Calu3 (cell line): ENCODE data around the gene RNF14. TPM values are rescaled to one million over a fixed set of nuclear protein-coding genes. Genes with fewer than 3 reads are reported as not detected.

Source experiments
- BruUV-seq: library from RNA; stranded (reverse); fragments of 400-500 nt; replicated peaks from 2 replicates; lab custom pipeline; 2021; lab: Mats Ljungman, UMichigan
- CTCF ChIA-PET: fragments of 300-600 bp; sonication (Branson Sonifier 250); formaldehyde crosslinking; loops from one replicate; lab custom pipeline; 2022; ENCODE audit warnings: antibody characterized with exemption; lab: Charles Lee
- DNase-seq: peaks from one replicate; pipeline ENCODE4 v3.0.0; 2022
- H3K27ac Mint-ChIP-seq: one replicate; pipeline ENCODE4 v1.8.0; 2022; ENCODE audit warnings: mixed read lengths; ENCODE audit not compliant: unreplicated experiment
- H3K27me3 Mint-ChIP-seq: one replicate; pipeline ENCODE4 v1.8.0; 2022; ENCODE audit warnings: mixed read lengths; ENCODE audit not compliant: unreplicated experiment
- H3K36me3 Mint-ChIP-seq: one replicate; pipeline ENCODE4 v1.8.0; 2022; ENCODE audit warnings: mild to moderate bottlenecking, moderate library complexity, mixed read lengths; ENCODE audit not compliant: insufficient read depth, unreplicated experiment
- H3K4me1 Mint-ChIP-seq: one replicate; pipeline ENCODE4 v1.8.0; 2022; ENCODE audit warnings: mild to moderate bottlenecking, low read depth, mixed read lengths; ENCODE audit not compliant: unreplicated experiment
- H3K4me3 Mint-ChIP-seq: one replicate; pipeline ENCODE4 v1.8.0; 2022; ENCODE audit warnings: mild to moderate bottlenecking, low read depth, moderate library complexity, mixed read lengths; ENCODE audit not compliant: unreplicated experiment
- H3K9me3 Mint-ChIP-seq: one replicate; pipeline ENCODE4 v1.8.0; 2022; ENCODE audit warnings: low read depth, mixed read lengths; ENCODE audit not compliant: unreplicated experiment
- intact Hi-C: fragments of 100-400 bp; cut with micrococcal nuclease; formaldehyde crosslinking; loops from one replicate; pipeline ENCODE4 v1.10.0; 2022; ENCODE audit not compliant: unreplicated experiment
- total RNA-seq: library from RNA; stranded (reverse); gene quantifications from 2 replicates; pipeline ENCODE4 v1.2.3, GENCODE V29; 2022
- TF ChIP-seq, protein P1 (sequence below): fragments of 200-600 bp; IDR thresholded peaks from one replicate; pipeline ENCODE4 v1.8.0; 2022; ENCODE audit warnings: antibody characterized with exemption; ENCODE audit not compliant: unreplicated experiment

The RNF14 gene
- total RNA-seq, 1 experiment from 2014 or later = 32.2 TPM

DNA sequence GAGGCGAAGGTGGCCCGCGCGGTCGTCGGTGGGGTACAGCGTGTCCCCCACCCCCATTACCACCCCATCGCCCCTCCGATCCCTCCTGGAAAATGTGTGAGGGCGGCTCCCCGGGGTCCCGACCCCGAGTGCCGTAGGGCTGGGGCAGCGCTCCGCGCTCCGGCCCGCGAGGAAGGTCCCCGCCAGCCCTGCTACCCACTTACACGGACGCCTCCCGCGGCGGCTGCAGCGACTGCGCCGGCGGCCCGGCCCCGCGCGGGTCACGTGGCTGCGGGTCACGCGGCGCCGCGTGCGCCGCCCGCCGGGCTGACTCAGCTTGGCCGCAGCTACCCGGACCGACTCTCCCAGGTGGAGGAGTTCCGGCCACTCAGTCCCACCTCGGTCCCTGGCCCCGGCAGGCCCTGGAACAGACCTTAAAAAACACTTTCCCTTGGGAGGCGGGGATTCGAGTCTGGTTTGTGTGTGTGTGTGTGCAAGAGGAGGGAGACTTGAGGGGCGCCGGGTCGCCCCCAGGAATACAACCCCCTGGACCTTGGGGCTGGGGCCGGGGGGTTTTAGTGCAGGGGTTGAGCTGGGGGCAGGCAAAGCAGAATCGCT lies 44.0 kb downstream of the RNF14 start, which contains the start of gene GNPDA1:
TSS of gene GNPDA1 (minus strand) at position 236 of the 597 bp plus-strand sequence. CDS start 992 bp downstream, outside the sequence.
- TF ChIP-seq, protein P1, sequence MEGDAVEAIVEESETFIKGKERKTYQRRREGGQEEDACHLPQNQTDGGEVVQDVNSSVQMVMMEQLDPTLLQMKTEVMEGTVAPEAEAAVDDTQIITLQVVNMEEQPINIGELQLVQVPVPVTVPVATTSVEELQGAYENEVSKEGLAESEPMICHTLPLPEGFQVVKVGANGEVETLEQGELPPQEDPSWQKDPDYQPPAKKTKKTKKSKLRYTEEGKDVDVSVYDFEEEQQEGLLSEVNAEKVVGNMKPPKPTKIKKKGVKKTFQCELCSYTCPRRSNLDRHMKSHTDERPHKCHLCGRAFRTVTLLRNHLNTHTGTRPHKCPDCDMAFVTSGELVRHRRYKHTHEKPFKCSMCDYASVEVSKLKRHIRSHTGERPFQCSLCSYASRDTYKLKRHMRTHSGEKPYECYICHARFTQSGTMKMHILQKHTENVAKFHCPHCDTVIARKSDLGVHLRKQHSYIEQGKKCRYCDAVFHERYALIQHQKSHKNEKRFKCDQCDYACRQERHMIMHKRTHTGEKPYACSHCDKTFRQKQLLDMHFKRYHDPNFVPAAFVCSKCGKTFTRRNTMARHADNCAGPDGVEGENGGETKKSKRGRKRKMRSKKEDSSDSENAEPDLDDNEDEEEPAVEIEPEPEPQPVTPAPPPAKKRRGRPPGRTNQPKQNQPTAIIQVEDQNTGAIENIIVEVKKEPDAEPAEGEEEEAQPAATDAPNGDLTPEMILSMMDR = no peak
- peak within 1 kb of the TSS; percentile 96 for H3K27ac Mint-ChIP-seq
- intact Hi-C loops = loop anchor here (2.0 kb wide), 1 partner anchor 96 kb away; the partner anchor contains the start of gene NDFIP1
- CTCF ChIA-PET = interaction anchor here (0.6 to 2.6 kb wide), 8 partner anchors 22 to 1602 kb away, joined by 3 to 13 read pairs (median 4); partner anchors contain the start of gene RNF14
- no peaks in the 10 kb centered on the region for H3K27me3 Mint-ChIP-seq
- DNase-seq = peak; percentile 89
- peak within 1 kb of the TSS; percentile 80 for H3K4me3 Mint-ChIP-seq
- H3K4me1 Mint-ChIP-seq = peaks cover 36% of the 10 kb centered on the region
- no peaks in the 10 kb centered on the region for H3K9me3 Mint-ChIP-seq
- no TSS peak for BruUV-seq
- peaks cover 43% of the 10 kb centered on the region for H3K36me3 Mint-ChIP-seq

DNA sequence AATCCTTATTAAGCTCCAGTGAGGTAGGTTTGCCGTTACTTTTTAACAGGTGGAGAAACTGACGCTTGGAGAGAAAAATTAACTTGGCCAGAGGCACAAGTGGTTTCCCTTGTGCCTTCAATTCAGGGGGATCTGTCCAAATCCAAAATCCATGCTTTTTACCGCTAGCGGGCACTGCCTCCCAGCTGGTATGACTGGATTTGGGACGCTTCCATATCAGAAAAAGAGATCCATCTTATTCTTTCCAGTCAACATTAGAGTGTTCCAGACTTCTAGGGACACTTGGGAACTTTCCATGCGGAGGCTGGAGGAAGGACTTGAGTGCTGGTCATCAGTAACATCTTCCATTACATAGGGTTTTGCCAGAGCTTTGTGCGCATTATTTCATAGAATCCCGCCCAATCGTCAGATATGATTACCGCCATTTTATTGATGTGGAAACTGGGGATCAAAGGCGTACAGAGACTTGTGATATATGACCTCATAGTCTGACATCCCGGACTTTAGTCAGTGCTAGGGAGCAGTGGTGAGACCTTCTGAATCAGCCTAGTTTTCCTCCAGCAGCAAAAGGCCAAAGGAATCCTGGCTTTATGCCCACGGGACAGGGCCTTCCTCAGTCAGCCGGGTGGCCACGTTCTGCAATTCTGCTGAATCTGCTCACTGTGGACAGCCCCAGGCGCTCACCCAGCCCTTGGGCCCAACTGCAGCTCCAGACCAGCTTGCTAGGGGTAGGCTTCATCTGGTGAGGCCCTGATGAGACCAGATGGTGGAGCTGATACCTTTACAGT lies 45.0 kb downstream of the RNF14 start:
- TF ChIP-seq, protein P1 = no peak
- Mint-ChIP-seq H3K36me3 (peaks cover 39% of the 10 kb centered on the region), H3K27ac (peak overlapping the region; percentile 96), H3K27me3 (no peaks in the 10 kb centered on the region), H3K4me1 (peaks cover 36% of the 10 kb centered on the region), H3K4me3 (peak overlapping the region; percentile 80), H3K9me3 (no peaks in the 10 kb centered on the region)
- CTCF ChIA-PET = interaction anchor here (0.7 to 2.6 kb wide), 7 partner anchors 45 to 1013 kb away, joined by 3 to 8 read pairs (median 4); partner anchors contain the start of gene RNF14
- intact Hi-C loops = loop anchor here (2.0 kb wide), 1 partner anchor 95 kb away; the partner anchor contains the start of gene NDFIP1
- BruUV-seq = no TSS peak
- DNase-seq = no peak

DNA sequence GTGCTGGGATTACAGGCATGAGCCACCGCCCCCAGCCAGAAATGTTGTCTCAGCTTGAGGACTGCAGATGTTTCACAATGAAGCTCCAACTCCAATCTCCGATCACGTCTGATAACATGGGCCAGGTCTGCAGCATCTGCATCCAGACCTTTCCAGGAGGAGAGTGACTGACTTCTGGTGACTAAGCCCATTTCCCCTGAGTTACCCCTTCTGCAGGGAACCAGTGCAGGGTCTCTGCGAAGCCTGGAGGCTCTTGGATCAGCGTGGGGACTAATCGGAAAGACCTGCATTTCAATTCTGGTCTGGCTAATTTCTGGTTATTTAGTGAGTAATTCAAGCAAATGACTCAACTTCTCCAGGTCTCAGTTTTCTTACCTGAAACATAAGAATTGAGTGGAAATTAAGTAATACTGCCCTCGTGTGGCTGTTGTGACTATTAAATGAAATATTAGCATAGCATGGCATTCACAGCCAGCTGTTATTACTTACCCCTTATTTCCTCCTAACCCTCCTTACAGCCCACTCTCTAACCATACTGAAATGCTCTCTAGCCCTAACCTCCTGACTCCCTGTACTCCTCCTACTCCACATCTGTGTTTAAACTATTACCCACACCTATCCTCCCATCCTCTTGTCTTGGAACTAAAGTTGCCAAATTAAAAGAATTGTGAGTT lies 46.1 kb downstream of the RNF14 start:
- H3K27me3 Mint-ChIP-seq = no peaks in the 10 kb centered on the region
- peak overlapping the region; percentile 90 for H3K27ac Mint-ChIP-seq
- BruUV-seq = no TSS peak
- no peaks in the 10 kb centered on the region for H3K9me3 Mint-ChIP-seq
- H3K36me3 Mint-ChIP-seq = peaks cover 39% of the 10 kb centered on the region
- H3K4me3 Mint-ChIP-seq = no peak overlapping the region
- TF ChIP-seq, protein P1 = peak; percentile 33
- DNase-seq = peak; percentile 70
- CTCF ChIA-PET = interaction anchor here (0.6 to 2.2 kb wide), 4 partner anchors 10 to 128 kb away, joined by 3 to 14 read pairs (median 6); no protein-coding TSS in a partner anchor
- intact Hi-C loops = loop anchor here (1.0 kb wide), 1 partner anchor 129 kb away; no protein-coding TSS in a partner anchor
- H3K4me1 Mint-ChIP-seq = peaks cover 36% of the 10 kb centered on the region
